ENCODE results near the gene LYZ.

The LYZ gene

GRCh38 chr12:69386921-69387320 lies 38.7 kb downstream of the LYZ start:
- no peak for DNase-seq (ENCODE audit: low read depth, low spot score)

- no peak for DNase-seq (ENCODE audit: low read depth, low spot score)
Measured at GRCh38 chr12:69388371-69388770, 40.2 kb downstream of the LYZ start.

- DNase-seq (ENCODE audit: low read depth, low spot score): no peak
Measured at GRCh38 chr12:69389831-69390230, 41.6 kb downstream of the LYZ start.

DNA sequence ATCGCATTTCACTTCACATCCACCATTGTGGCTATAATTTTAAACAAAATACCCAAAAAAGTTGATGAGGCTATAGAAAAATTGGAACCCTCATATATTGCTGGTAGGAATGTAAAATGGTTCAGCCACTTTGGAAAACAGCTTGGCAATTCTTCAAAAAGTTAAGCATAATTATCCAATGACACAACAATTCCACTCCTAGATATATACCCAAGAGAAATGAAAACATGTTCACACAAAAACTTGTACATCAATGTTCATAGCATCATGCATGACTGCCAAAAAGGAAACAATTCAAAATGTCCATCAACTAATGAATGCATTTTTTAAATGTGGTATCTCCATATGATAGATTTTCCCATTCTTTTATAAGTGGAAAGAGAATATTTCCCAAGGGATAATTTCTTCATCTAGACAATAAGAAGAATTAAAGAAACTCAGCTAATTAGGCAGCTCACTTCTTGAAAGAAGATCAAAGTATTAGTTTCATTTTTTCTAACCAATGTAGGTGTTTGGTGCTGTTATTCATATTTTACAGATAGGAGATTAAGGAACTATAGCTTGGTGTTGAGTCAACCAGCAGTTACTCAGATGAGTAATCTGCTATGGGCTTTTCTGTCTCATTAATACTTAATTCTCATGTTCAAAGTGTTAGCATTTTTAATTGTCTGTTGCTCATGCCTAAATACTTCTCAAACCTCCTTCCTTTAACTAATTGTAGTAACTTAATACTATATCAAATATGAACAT lies 44.2 kb downstream of the LYZ start:
- DNase-seq (ENCODE audit: low read depth, low spot score): no peak

GRCh38 chr12:69396041-69396440 lies 47.9 kb downstream of the LYZ start:
- DNase-seq (ENCODE audit: low read depth, low spot score): no peak

DNA sequence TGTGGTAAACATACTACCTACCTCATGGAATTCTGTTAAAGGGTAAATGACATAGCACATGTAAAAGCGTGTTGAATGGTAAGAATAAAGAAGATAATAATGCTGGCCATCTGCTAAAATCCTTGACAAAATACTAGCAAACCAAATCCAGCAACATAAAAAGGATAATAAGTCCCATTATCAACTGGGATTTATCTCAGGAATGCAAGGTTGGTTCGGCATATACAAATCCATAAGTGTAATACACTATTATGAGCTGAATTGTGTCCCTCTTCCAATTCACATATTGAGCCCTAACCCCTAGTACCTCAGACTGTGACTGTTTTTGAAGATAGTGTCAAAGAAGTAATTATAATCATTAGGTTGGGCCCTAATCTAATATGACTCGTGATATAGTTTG lies 48.8 kb downstream of the LYZ start:
- no peak for DNase-seq (ENCODE audit: low read depth, low spot score)

- DNase-seq (ENCODE audit: low read depth, low spot score): no peak
Measured at GRCh38 chr12:69397978-69398377, 49.8 kb downstream of the LYZ start.

GRCh38 chr12:69401940-69402339 lies 53.8 kb downstream of the LYZ start:
- no peak for DNase-seq (ENCODE audit: low read depth, low spot score)

Data from activated CD4-positive, CD25-positive, alpha-beta regulatory T cell treated with anti-CD3 and anti-CD28 coated beads, Interleukin-2, amount 50 U/mL, for 16 hours (primary cell).